Panc1 (cell line): ENCODE measurements around the gene MYO1B. TPM values are rescaled to one million over a fixed set of nuclear protein-coding genes. Genes with fewer than 3 reads are reported as not detected.

Experiments used
- ATAC-seq: fragments of 200-7000 bp; cut with Tn5 transposase; 2 replicates; pipeline ENCODE4 v1.9.1; 2020; ENCODE audit warnings: mild to moderate bottlenecking, moderate library complexity
- BruUV-seq: library from RNA; stranded (reverse); fragments of 400-500 nt; replicated peaks from 2 replicates; lab custom pipeline; 2021; lab: Mats Ljungman, UMichigan
- CTCF ChIA-PET: fragments of 300-600 bp; sonication (Branson Sonifier 250); formaldehyde crosslinking; loops from one replicate; lab custom pipeline; 2022; ENCODE audit warnings: antibody characterized with exemption; lab: Charles Lee
- POLR2A ChIA-PET: fragments of 300-600 bp; sonication (Branson Sonifier 250); formaldehyde crosslinking; loops from one replicate; lab custom pipeline; 2022; ENCODE audit warnings: antibody characterized with exemption; lab: Charles Lee
- DNase-seq: peaks from one replicate; pipeline ENCODE4 v3.0.0-alpha.2; 2010; ENCODE audit warnings: low read depth, low spot score
- H3K27ac ChIP-seq: 2 replicates; pipeline ENCODE4 v1.5.1; 2011; ENCODE audit warnings: mild to moderate bottlenecking, low read length, inconsistent platforms
- H3K27me3 ChIP-seq: fragments of 200-500 bp; sonication (Bioruptor generic); 2 replicates; pipeline ENCODE4 v1.6.0; 2014; ENCODE audit warnings: low read length, inconsistent platforms; ENCODE audit not compliant: control insufficient read depth, insufficient read depth
- H3K36me3 ChIP-seq: fragments of 200-500 bp; sonication (Bioruptor generic); 2 replicates; pipeline ENCODE4 v1.5.1; 2014; ENCODE audit warnings: inconsistent platforms, mild to moderate bottlenecking, low read length, moderate library complexity; ENCODE audit not compliant: control insufficient read depth, insufficient read depth
- H3K4me1 ChIP-seq: 2 replicates; pipeline ENCODE4 v1.5.1; 2011; ENCODE audit warnings: inconsistent platforms, mild to moderate bottlenecking, low read length, moderate library complexity; ENCODE audit not compliant: control insufficient read depth, insufficient read depth
- H3K4me3 ChIP-seq, 2 experiments: 2 replicates each; pipeline ENCODE4 v1.5.1; 2011 to 2012; ENCODE audit warnings: low read depth in 2 of 2, low read length in 2 of 2, mild to moderate bottlenecking in 2 of 2, inconsistent platforms in 1 of 2, moderate library complexity in 1 of 2
- H3K9me3 ChIP-seq: fragments of 200-500 bp; sonication (Bioruptor generic); 2 replicates; pipeline ENCODE4 v1.5.1; 2014; ENCODE audit warnings: low read depth, mild to moderate bottlenecking, inconsistent platforms, low read length, moderate library complexity; ENCODE audit not compliant: control insufficient read depth, insufficient read depth
- POLR2AphosphoS5 ChIP-seq: IDR thresholded peaks from 2 replicates; pipeline ENCODE4 v1.6.1; 2012; ENCODE audit warnings: mild to moderate bottlenecking, low read depth, low read length, moderate library complexity
- REST ChIP-seq, 2 experiments: IDR thresholded peaks; 2 replicates each; pipeline ENCODE4 v1.6.1; 2011 to 2012; ENCODE audit warnings: low read depth in 2 of 2, control low read depth in 1 of 2, low read length in 1 of 2, mild to moderate bottlenecking in 1 of 2, moderate library complexity in 1 of 2; ENCODE audit not compliant: insufficient read depth in 1 of 2
- SIN3A ChIP-seq: IDR thresholded peaks from 2 replicates; pipeline ENCODE4 v1.6.1; 2012; ENCODE audit warnings: low read depth, mild to moderate bottlenecking, low read length, moderate library complexity, borderline replicate concordance; ENCODE audit not compliant: insufficient read depth
- TCF7L2 ChIP-seq: IDR thresholded peaks from 2 replicates; pipeline ENCODE4 v1.6.1; 2011; ENCODE audit warnings: mild to moderate bottlenecking, low read depth, low read length, inconsistent platforms
- in situ Hi-C: cut with HindIII; loops from 2 replicates; pipeline ENCODE4 v1.10.0; 2016; ENCODE audit warnings: low sequenced_read_pairs, low pct_unique_long_range_greater_than_20kb
- intact Hi-C: fragments of 100-400 bp; cut with micrococcal nuclease; formaldehyde crosslinking; loops from one replicate; pipeline ENCODE4 v1.10.0; 2022; ENCODE audit not compliant: unreplicated experiment
- total RNA-seq: library from RNA; stranded (reverse); gene quantifications from one replicate; pipeline ENCODE4 v1.2.1, GENCODE V29; 2021; ENCODE audit not compliant: unreplicated experiment
- TF ChIP-seq, protein P1 (sequence below): fragments of 450-650 bp; IDR thresholded peaks from 2 replicates; pipeline ENCODE4 v1.5.1; 2017; ENCODE audit warnings: mild to moderate bottlenecking

Gene MYO1B
- total RNA-seq, 1 experiment from 2014 or later: 51.5 TPM

- H3K27ac ChIP-seq: no peak overlapping the region
- BruUV-seq: no TSS peak
- no peaks in the 10 kb centered on the region for H3K27me3 ChIP-seq
- no peak for DNase-seq
- intact Hi-C loops: no loop called here
- TF ChIP-seq, protein P1, sequence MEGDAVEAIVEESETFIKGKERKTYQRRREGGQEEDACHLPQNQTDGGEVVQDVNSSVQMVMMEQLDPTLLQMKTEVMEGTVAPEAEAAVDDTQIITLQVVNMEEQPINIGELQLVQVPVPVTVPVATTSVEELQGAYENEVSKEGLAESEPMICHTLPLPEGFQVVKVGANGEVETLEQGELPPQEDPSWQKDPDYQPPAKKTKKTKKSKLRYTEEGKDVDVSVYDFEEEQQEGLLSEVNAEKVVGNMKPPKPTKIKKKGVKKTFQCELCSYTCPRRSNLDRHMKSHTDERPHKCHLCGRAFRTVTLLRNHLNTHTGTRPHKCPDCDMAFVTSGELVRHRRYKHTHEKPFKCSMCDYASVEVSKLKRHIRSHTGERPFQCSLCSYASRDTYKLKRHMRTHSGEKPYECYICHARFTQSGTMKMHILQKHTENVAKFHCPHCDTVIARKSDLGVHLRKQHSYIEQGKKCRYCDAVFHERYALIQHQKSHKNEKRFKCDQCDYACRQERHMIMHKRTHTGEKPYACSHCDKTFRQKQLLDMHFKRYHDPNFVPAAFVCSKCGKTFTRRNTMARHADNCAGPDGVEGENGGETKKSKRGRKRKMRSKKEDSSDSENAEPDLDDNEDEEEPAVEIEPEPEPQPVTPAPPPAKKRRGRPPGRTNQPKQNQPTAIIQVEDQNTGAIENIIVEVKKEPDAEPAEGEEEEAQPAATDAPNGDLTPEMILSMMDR: no peak
- no peak for TF ChIP-seq TCF7L2
- TF ChIP-seq POLR2AphosphoS5: no peak
- no peak for TF ChIP-seq SIN3A
- 0 out of 2 replicates have a peak, but pooled peaks cover 4% of the 10 kb centered on the region for H3K9me3 ChIP-seq
- in situ Hi-C loops: no loop called here
- H3K4me3 ChIP-seq: no peak overlapping the region
- POLR2A ChIA-PET: no interaction called here
- H3K4me1 ChIP-seq: no peaks in the 10 kb centered on the region
- no peak for ATAC-seq
- H3K36me3 ChIP-seq: no peaks in the 10 kb centered on the region
- CTCF ChIA-PET: no interaction called here
Observed at GRCh38 chr2:191462370-191462769, 217.2 kb downstream of the MYO1B start.

- no peak for ATAC-seq
- Histone ChIP-seq H3K9me3 (0 out of 2 replicates have a peak, but pooled peaks cover 4% of the 10 kb centered on the region), H3K36me3 (no peaks in the 10 kb centered on the region), H3K4me3 (no peak overlapping the region), H3K27me3 (no peaks in the 10 kb centered on the region), H3K4me1 (no peaks in the 10 kb centered on the region), H3K27ac (no peak overlapping the region)
- TF ChIP-seq, protein P1: no peak
- TF ChIP-seq TCF7L2 (no peak), SIN3A (no peak), REST (IDR thresholded peaks at IDR 0.05; ENCODE audit: insufficient read depth in 1 of 2, low read depth in 2 of 2, low read length in 1 of 2) (no peak), POLR2AphosphoS5 (no peak)
- intact Hi-C loops (no loop called here), in situ Hi-C loops (no loop called here)
- CTCF ChIA-PET: no interaction called here
- DNase-seq: no peak
- BruUV-seq: no TSS peak
- POLR2A ChIA-PET: no interaction called here
Observed at GRCh38 chr2:191463790-191464189, 218.6 kb downstream of the MYO1B start.
